ENCODE results near the gene STXBP4.
A peak's percentile ranks its signal among the peaks of the same experiment; 100 is the strongest.

The STXBP4 gene

DNA sequence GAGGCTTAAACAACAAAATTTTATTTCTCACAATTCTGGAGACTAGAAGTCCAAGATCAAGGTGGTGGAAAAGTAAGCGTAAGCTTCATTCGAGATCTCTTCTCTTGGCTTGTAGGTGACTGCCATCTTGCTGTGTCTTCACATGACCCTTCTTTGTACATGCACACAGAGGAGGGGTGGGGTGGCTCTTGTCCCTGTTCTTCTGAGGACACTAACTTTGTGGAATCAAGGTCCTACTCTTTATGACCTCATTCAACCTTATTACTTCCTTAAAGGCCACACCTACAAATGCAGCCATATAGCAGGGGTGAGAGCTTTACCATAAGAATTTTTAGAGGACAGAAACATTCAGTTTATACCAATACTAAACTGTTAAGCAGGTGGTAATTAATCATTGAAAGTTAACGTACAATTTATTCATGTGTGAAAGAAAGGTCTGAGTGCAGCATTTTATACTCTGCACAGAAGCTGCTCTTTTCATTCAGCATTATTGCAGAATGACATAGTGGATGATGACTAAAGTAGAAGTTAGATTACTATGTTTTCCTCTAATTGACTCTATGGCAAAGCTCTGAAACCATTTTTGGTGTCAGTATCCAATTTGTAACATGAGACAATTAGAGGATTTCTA is 156.3 kb downstream of the STXBP4 start:
- H3K4me3 Mint-ChIP-seq: no peak overlapping the region
- no peaks in the 10 kb centered on the region for H3K9me3 Mint-ChIP-seq
- H3K36me3 Mint-ChIP-seq (ENCODE audit: low read depth): peaks cover 13% of the 10 kb centered on the region
- TF ChIP-seq, protein P1, sequence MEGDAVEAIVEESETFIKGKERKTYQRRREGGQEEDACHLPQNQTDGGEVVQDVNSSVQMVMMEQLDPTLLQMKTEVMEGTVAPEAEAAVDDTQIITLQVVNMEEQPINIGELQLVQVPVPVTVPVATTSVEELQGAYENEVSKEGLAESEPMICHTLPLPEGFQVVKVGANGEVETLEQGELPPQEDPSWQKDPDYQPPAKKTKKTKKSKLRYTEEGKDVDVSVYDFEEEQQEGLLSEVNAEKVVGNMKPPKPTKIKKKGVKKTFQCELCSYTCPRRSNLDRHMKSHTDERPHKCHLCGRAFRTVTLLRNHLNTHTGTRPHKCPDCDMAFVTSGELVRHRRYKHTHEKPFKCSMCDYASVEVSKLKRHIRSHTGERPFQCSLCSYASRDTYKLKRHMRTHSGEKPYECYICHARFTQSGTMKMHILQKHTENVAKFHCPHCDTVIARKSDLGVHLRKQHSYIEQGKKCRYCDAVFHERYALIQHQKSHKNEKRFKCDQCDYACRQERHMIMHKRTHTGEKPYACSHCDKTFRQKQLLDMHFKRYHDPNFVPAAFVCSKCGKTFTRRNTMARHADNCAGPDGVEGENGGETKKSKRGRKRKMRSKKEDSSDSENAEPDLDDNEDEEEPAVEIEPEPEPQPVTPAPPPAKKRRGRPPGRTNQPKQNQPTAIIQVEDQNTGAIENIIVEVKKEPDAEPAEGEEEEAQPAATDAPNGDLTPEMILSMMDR (IDR thresholded peaks at IDR 0.05; ENCODE audit: unreplicated experiment in 3 of 3): no peak
- H3K27me3 Mint-ChIP-seq (ENCODE audit: low read depth): no peaks in the 10 kb centered on the region
- H3K4me1 Mint-ChIP-seq: no peaks in the 10 kb centered on the region
- H3K27ac Mint-ChIP-seq: no peak overlapping the region

DNA sequence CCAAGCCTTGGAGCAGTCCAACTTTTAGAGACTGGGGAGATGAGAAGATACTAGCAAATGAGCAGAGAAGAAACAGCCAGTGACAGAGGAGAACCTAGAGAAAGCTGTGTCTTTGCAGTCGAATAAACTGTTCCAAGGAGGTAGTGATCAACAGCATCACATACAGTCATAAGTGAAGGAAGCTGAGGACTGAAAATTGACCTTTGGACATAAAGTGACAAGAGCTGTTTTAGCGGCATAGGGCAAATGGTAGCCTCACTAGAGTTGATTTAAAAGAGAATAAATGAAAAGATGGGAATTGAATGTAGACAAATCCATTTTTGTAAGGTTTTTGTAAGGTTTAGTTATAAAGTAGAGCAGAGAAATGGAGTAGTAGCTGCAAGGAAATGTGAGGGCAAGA is 165.0 kb downstream of the STXBP4 start:
- peaks cover 13% of the 10 kb centered on the region for H3K4me1 Mint-ChIP-seq

DNA sequence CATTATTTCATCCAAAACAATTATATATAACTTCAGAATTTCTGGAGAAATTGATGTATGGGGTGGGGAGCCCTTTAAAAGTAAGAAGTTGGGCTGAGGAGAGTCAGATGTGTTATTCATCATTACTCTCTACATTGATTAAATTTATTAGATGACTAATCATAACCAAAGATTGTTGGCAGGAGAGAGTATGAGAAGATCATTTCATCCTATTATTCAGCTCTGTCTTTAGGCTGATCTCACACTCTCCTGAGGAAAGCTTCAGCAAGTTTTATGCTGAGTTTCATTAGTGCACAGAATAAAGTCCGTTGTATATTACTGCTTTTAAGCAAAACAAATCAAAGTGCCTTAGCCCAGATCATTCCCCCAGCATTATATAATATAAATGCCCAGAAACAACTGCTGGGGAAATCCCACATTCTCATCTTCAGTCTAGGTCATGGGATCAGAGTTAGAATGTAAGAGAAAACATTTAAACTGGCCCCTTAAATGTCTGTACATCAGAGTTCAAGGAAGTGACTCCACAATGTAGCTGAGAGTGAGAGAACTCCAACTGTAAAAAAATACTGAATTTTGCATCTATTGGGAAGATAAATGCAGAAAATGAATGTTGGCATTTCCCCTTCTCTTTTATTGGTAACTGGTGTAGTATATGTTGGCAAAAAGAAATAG is 166.1 kb downstream of the STXBP4 start:
- no peak overlapping the region for H3K4me3 Mint-ChIP-seq
- H3K27ac Mint-ChIP-seq: peak overlapping the region in 1 of 3 experiments; percentile 21
- no peaks in the 10 kb centered on the region for H3K9me3 Mint-ChIP-seq
- no peaks in the 10 kb centered on the region for H3K27me3 Mint-ChIP-seq (ENCODE audit: low read depth)
- TF ChIP-seq, protein P1 (IDR thresholded peaks at IDR 0.05; ENCODE audit: unreplicated experiment in 3 of 3): no peak
- H3K4me1 Mint-ChIP-seq: peaks cover 13% of the 10 kb centered on the region
- peaks cover 3% of the 10 kb centered on the region for H3K36me3 Mint-ChIP-seq (ENCODE audit: low read depth)

More for the DNA sequence above, 165.0 kb downstream of the STXBP4 start:
- TF ChIP-seq, protein P1 (IDR thresholded peaks at IDR 0.05; ENCODE audit: unreplicated experiment in 3 of 3): no peak
- Mint-ChIP-seq H3K27ac (no peak overlapping the region), H3K4me3 (no peak overlapping the region), H3K36me3 (ENCODE audit: low read depth) (peaks cover 4% of the 10 kb centered on the region), H3K27me3 (ENCODE audit: low read depth) (no peaks in the 10 kb centered on the region), H3K9me3 (no peaks in the 10 kb centered on the region)

DNA sequence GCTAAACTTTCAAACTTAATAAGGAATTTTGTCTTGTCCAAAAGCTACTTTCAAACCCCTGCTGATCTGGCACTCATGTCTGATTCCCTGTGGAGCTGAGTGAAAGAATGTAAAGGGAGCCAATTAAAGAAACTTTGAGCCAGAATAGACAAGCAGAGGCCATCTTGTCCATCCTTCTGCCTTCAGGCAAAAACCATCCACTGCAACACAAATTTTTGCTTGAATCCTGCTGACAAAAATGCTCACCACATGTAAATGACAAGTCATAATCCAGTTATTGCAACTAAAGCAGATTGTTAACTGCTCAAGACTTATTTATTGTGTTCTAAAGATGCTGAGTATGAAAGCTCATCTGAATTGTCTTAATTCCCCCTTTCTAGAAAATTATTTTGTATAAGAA is 172.2 kb downstream of the STXBP4 start:
- Mint-ChIP-seq H3K4me3 (no peak overlapping the region), H3K27ac (no peak overlapping the region), H3K27me3 (ENCODE audit: low read depth) (no peaks in the 10 kb centered on the region), H3K36me3 (ENCODE audit: low read depth) (peaks cover 11% of the 10 kb centered on the region), H3K4me1 (no peaks in the 10 kb centered on the region), H3K9me3 (no peaks in the 10 kb centered on the region)
- TF ChIP-seq, protein P1 (IDR thresholded peaks at IDR 0.05; ENCODE audit: unreplicated experiment in 3 of 3): no peak

DNA sequence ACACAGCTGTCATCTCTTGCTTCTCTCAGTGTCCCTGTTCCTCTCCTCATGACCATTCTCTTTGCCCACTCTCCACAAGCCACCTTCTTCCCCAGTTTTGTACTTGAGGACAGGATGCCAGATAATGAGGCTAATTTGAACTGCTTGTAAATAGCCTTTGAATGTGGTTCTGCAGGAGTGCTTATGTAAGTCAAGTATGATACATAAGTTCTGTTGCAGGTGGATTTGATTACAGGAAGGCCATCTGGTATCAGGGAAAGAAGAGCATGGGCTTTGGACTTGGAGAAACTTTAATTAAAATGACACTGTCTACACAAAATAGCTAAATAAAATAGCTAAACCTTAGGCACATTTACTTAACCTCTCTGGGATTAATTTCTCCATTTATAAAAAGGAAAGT is 176.0 kb downstream of the STXBP4 start:
- Mint-ChIP-seq H3K4me3 (no peak overlapping the region), H3K27me3 (ENCODE audit: low read depth) (no peaks in the 10 kb centered on the region), H3K4me1 (no peaks in the 10 kb centered on the region), H3K36me3 (ENCODE audit: low read depth) (peaks cover 8% of the 10 kb centered on the region), H3K27ac (no peak overlapping the region), H3K9me3 (no peaks in the 10 kb centered on the region)
- TF ChIP-seq, protein P1 (IDR thresholded peaks at IDR 0.05; ENCODE audit: unreplicated experiment in 3 of 3): no peak

DNA sequence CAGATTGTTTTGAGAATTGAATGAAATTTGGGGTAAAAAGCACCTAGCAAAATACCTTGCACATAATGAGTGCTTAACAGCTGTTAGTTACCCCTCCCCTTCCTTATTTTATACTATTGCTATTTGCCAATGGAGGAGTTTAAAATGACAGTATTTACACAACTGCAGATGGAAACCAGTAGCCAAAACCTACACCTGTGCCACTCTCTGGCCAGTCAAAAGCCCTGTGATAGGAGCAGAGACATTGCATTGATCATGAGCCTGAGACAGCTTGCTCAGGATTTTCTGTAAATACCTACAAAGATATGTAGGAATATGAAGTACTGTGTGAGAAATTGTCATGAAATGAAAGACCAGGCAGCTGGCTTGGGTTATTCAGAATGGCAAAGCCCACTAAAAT is 180.9 kb downstream of the STXBP4 start:
- Mint-ChIP-seq H3K4me3 (no peak overlapping the region), H3K4me1 (no peaks in the 10 kb centered on the region), H3K27me3 (ENCODE audit: low read depth) (no peaks in the 10 kb centered on the region), H3K27ac (no peak overlapping the region), H3K36me3 (ENCODE audit: low read depth) (peaks cover 5% of the 10 kb centered on the region), H3K9me3 (no peaks in the 10 kb centered on the region)
- TF ChIP-seq, protein P1 (IDR thresholded peaks at IDR 0.05; ENCODE audit: unreplicated experiment in 3 of 3): no peak

Data from nephron (organoid).